GM18909 (cell line): ENCODE data around the gene RXFP1.
A peak's percentile ranks its signal among the peaks of the same experiment; 100 is the strongest.

Experiments
- ATAC-seq: cut with Tn5 transposase; IDR thresholded peaks from one replicate; pipeline ENCODE4 v1.9.1; 2021; ENCODE audit warnings: mild to moderate bottlenecking; ENCODE audit not compliant: unreplicated experiment, poor library complexity

The RXFP1 gene

GRCh38 chr4:158666892-158667291 is 145.2 kb downstream of the RXFP1 start:
- ATAC-seq = no peak

GRCh38 chr4:158667651-158668198 is 146.0 kb downstream of the RXFP1 start:
- no peak for ATAC-seq

GRCh38 chr4:158669310-158669709 is 147.6 kb downstream of the RXFP1 start:
- no peak for ATAC-seq

GRCh38 chr4:158670975-158671664 is 149.4 kb downstream of the RXFP1 start:
- ATAC-seq = peak; percentile 32

GRCh38 chr4:158671665-158671914 is 149.9 kb downstream of the RXFP1 start, which contains the start of gene C4orf46:
Gene C4orf46 (minus strand): TSS chr4:158671887. CDS start chr4:158671801, 86 bp downstream.
- ATAC-seq = no peak

GRCh38 chr4:158671915-158672806 is 150.5 kb downstream of the RXFP1 start, which contains the start of gene ETFDH:
Gene ETFDH (plus strand): TSS chr4:158672296. CDS start chr4:158672457, 161 bp downstream.
- peak; percentile 86 for ATAC-seq

GRCh38 chr4:158673633-158674032 is 152.0 kb downstream of the RXFP1 start:
- ATAC-seq = no peak

- ATAC-seq = no peak
Measured at GRCh38 chr4:158676076-158676475, 154.4 kb downstream of the RXFP1 start.

GRCh38 chr4:158678767-158679166 is 157.1 kb downstream of the RXFP1 start:
- no peak for ATAC-seq

- no peak for ATAC-seq
Measured at GRCh38 chr4:158681629-158682028, 159.9 kb downstream of the RXFP1 start.

- no peak for ATAC-seq
Measured at GRCh38 chr4:158682066-158682465, 160.4 kb downstream of the RXFP1 start.

GRCh38 chr4:158688813-158689212 is 167.1 kb downstream of the RXFP1 start:
- ATAC-seq = no peak
